Fibroblast of gingiva (primary cell): Measurements from ENCODE around the gene TGFBR3L.

Source experiments
- DNase-seq: peaks from one replicate; pipeline ENCODE4 v3.0.0-alpha.2; 2011; ENCODE audit warnings: low read depth

Gene TGFBR3L

GRCh38 chr19:7904074-7905020 lies 10.3 kb upstream of the TGFBR3L start:
- DNase-seq: no peak

DNA sequence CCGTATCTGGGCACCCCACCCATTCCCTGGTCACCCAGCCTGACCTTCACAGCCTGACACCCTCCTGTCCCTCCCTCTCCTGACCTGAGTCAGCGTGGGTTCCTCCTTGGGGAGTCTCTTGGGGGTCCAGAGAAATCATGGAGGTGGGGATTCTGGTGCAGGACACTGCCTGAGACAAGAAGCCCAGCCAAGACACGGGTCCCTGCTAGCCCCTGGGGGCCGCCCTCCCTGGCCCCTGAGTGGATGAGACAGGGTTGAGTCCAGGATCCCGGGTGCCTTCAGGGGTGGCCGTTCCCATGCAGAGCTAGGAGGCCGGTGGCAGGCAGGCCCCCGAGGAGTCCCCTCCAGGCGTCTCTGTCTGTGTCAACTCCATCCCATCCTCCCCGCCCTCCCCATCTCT lies 9.4 kb upstream of the TGFBR3L start:
- no peak for DNase-seq

DNA sequence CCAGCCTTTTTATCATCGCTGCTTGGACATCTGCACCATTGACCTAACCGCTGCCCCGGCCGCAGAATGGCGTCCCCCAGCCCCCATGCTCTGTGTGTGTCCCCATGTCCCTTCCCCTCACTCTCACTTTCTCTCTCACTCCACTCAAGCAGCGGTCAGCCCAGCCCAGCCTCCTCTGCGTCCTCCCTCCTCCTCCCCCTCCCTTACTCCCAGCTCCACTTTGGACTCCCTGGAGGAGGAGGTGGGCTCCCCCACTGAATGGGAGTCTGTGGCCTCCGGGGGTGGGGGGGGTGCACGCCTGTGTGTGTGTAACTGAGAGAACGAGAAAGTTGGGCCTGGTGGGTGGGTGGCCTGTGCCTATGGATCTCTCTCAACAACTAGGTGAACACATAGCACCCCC lies 8.8 kb upstream of the TGFBR3L start:
- DNase-seq: no peak

GRCh38 chr19:7907122-7907521 lies 7.5 kb upstream of the TGFBR3L start:
- no peak for DNase-seq

GRCh38 chr19:7907544-7907943 lies 7.1 kb upstream of the TGFBR3L start:
- no peak for DNase-seq

GRCh38 chr19:7908078-7908699 lies 6.4 kb upstream of the TGFBR3L start:
- no peak for DNase-seq

GRCh38 chr19:7908742-7909461 lies 5.7 kb upstream of the TGFBR3L start:
- DNase-seq: no peak

DNA sequence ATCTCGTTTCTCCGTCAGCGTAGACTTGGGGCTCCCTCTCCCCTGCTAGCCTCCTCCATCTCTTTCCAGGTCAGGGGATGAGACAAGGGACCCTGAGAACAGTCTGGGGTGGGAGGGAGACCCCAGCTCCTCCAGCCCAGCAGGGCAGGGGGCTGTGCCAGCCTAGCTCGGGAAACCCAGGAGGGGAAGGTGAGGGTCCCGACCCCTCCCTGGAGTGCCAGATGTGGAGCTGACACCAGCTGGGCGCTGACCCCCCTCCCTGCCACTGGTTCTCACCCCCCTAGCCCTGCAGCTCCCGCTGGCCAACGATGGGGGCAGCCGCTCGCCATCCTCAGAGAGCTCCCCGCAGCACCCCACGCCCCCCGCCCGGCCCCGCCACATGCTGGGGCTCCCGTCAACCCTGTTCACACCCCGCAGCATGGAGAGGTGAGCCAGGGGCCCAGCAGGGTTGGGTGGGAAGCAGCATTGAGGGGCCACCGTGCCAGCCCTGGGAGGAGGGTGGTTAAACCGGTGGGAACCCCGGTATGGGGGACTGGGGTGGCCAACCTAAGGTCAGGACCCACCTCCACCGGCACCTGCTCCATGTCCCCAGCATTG lies 5.1 kb upstream of the TGFBR3L start:
- DNase-seq: no peak

GRCh38 chr19:7910321-7911161 lies 4.1 kb upstream of the TGFBR3L start:
- no peak for DNase-seq

DNA sequence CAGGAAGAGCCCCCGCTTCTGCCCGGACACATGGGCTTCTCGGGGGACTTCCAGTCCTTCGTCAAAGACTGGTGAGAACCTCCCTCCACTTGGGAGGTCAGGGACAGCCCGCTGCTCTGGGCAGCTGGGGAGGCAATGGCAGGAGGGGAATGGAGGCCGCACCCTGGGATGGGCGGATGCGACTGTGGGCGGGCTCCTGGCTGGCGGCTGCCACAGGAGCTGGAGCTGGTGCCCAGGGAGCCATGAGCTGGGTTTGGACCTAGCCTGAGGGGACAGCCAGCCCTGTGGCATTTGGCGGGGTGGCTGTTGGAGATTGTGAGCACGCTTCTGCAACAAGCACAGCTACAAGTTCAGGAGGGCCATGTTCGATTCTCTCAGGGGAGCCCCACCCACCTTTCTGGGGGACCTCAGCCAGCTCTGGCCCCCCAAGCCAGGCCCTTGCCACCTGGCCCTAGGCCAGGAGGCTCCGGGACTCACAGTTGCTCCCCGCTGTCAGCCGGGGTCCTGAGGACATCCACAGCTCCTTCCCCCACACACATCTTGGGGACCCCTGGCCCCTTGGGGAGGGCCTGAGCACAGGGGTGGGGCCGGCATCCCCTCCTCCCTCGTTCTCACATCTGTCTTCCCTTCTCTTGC lies 3.0 kb upstream of the TGFBR3L start:
- no peak for DNase-seq

- no peak for DNase-seq
Measured at GRCh38 chr19:7912144-7912696, 2.4 kb upstream of the TGFBR3L start.

DNA sequence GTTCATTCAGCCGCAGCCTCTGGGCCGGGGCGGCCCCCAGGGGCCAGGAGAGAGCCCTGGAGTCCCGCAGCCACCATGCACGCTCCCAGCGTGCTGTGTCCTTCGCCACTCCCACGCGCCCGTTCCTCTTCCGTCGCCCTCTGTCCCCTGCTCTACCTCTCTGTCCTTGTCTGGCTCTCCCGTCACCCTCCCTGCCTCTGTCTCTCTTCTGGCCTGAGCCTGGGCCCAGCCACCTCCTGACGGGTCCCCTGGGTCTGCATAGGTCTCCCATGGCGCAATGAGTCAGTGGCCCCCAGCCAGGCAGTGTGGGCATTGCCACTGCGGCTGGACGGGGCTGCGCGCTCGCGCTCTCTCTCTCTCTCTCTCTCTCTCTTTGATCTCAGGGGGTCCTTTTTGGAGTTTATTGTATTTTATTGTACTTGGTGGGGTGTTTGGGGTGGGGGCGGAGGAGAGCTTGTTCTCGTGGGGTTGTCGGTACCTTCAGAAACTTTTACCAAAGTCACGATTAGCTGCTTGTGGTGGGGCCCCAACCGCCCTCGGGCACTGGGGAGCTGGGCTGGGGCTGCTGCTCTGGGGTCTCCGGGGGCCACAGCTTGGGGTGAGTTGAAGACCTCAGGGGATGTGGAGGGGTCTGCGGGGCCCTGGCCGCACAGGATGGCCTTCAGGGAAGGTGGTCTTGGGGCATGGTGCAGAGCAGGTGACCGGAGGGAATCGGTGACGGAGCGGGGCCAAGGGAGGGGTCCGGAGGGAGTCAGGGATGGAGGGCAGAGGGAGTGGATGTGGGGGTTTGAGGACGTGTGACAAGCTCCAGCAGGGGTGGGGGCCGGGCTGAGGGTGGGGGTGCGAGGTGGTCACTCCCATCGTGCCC lies 1.7 kb upstream of the TGFBR3L start:
- no peak for DNase-seq

- no peak for DNase-seq
Measured at GRCh38 chr19:7913652-7914051, 978 bp upstream of the TGFBR3L start.

- DNase-seq: no peak
Measured at GRCh38 chr19:7914099-7914498, 531 bp upstream of the TGFBR3L start.

DNA sequence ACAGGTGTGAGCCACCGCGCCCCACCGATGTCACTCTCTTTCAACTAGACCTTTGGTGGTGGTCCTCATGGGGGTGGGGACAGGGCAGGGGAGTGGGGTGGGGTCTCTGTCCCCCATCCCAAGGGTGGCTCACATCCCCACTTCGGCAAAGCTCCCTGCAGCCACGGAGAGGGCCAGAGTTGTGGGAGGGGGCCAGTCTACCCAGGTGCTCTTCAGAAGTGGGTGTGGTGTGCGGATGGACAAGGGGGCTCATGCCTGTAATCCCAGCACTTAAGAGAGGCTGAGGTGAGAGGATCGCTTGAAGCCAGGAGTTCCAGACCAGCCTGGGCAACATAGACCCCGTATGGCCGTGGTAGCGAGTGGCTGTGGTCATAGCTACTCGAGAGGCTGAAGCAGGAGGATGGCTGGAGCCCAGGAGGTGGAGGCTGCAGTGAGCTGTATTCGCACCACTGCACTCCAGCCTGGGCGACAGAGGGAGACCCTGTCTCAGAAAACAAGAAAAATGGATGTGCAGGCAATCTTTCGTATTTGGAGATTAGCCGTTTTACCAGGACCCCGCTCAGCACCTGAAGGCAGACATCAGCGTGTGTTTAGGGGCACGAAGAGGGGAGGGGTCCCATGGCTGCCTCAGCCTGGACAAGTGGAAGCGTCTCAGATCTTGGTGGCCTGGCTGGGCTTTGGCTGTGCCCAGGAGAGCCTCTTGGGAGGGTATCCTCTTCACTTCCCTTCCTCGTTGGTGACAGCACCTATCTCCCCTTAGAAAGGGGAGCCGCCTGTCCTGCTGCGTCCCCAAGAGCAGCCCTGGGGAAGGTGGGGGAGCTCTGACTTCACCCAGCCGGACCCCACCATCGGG lies 846 bp downstream of the TGFBR3L start:
- DNase-seq: no peak

DNA sequence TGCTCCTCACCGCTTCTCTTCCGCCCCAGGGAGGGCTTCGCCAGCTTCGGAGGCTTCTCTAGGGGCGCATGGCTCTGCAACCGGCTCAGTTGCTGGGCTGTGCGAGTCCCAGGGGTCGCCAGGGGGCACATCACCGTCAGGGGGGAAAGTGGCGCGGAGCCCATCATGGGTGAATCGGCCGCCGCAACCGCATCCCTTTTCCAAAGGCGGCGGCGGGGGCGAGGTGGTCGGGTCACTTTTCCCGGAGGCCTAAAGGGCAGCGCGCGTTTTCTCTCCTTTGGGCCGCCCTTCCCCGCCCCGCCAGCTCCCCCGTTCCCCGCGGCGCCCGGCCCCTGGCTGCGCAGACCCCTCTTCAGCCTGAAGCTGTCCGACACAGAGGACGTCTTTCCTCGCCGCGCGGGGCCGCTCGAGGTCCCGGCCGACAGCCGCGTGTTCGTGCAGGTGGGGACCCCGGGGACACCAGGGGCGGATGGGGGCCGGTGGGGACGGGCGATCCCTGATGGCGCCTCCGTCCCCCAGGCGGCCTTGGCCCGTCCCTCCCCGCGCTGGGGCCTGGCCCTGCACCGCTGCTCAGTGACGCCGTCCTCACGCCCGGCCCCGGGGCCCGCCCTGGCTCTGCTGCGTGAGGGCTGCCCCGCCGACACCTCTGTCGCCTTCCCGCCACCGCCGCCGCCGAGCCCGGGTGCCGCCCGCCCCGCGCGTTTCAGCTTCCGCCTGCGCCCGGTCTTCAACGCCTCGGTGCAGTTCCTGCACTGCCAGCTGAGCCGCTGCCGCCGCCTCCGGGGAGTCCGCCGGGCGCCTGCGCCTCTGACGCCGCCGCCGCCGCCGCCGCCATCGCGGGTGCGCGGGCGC lies 1.7 kb downstream of the TGFBR3L start:
- DNase-seq: no peak

DNA sequence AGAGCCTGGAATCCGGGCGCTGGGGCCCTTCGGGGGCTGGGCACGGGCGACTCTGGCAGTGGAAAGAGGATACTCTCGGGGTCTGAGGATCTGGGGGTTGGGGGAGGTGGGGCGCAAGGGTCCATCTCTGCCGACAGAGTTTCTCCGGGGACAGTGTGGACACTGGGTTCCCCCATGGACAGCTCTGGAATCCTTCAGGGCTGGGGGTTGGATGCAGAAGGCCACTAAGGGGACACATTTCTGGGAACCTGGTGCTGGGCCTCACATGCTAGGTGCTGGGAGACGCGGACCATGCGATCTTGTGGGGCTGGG lies 2.3 kb downstream of the TGFBR3L start:
- no peak for DNase-seq
